Uterus (tissue), 4 donors: ENCODE results near the gene HOOK2. TPM values are rescaled to one million over a fixed set of nuclear protein-coding genes. Genes with fewer than 3 reads are reported as not detected.
A peak's percentile ranks its signal among the peaks of the same experiment; 100 is the strongest.

Experiments
- DNase-seq, 2 donors: peaks; one replicate each; pipeline ENCODE4 v3.0.0-alpha.2; 2019 to 2020
- H3K27ac ChIP-seq, 2 donors: fragments of 200-600 bp; sonication (generic); 1 replicate in 1 of 2; 2 replicates in 1 of 2; pipeline ENCODE4 v1.5.1; 2016 to 2018
- H3K27me3 ChIP-seq, 2 donors: fragments of 200-600 bp; sonication (generic); one replicate each; pipeline ENCODE4 v1.5.1; 2018 to 2019; ENCODE audit warnings: control low read depth in 1 of 2
- H3K36me3 ChIP-seq, 2 donors: fragments of 200-600 bp; sonication (generic); one replicate each; pipeline ENCODE4 v1.5.1; 2019; ENCODE audit warnings: control low read depth in 1 of 2
- H3K4me1 ChIP-seq, 2 donors: fragments of 200-600 bp; sonication (generic); one replicate each; pipeline ENCODE4 v1.5.1; 2018 to 2019; ENCODE audit warnings: control low read depth in 1 of 2
- H3K4me3 ChIP-seq, 2 donors: fragments of 200-600 bp; sonication (generic); 1 replicate in 1 of 2; 2 replicates in 1 of 2; pipeline ENCODE4 v1.5.1; 2018 to 2019; ENCODE audit warnings: mild to moderate bottlenecking in 1 of 2
- H3K9me3 ChIP-seq, 2 donors: fragments of 200-600 bp; sonication (generic); one replicate each; pipeline ENCODE4 v1.5.1; 2019; ENCODE audit warnings: control low read depth in 1 of 2
- POLR2A ChIP-seq, 2 donors: fragments of 450-650 bp; IDR thresholded peaks; one replicate each; pipeline ENCODE4 v1.6.1; 2016; ENCODE audit warnings: antibody characterized with exemption in 2 of 2, mild to moderate bottlenecking in 1 of 2, moderate library complexity in 1 of 2
- intact Hi-C: fragments of 100-400 bp; cut with DNase I; formaldehyde crosslinking; loops from one replicate; pipeline ENCODE4 v1.15.1; 2023; ENCODE audit warnings: low total_unique reads
- total RNA-seq, 4 donors: library from RNA; depleted of rRNA in 3 of 4; stranded (reverse); fragments of >200 nt in 3 of 4; gene quantifications; one replicate each; pipeline versions ENCODE4 v1.1.0 to v1.2.4, GENCODE V29; 2014 to 2023
- TF ChIP-seq, protein P1 (sequence below), 4 experiments: fragments of 200-600 bp in 2 of 4; fragments of 450-650 bp in 2 of 4; sonication (generic) in 2 of 4; IDR thresholded peaks; one replicate each; pipeline ENCODE4 v1.5.1; 2016 to 2019; ENCODE audit warnings: antibody characterized with exemption in 4 of 4, mild to moderate bottlenecking in 2 of 4, moderate library complexity in 1 of 4
- donor health status: DM: yes; HTN: yes; CAD: no.

Gene HOOK2
- total RNA-seq, 4 donors from 2014 or later, result 0.59 to 37.5 (median 14.0) TPM

GRCh38 chr19:12784394-12784870 is 9.1 kb upstream of the HOOK2 start:
- no peak for DNase-seq
- H3K27ac ChIP-seq, result peak overlapping the region; percentile 98 to 100
- intact Hi-C loops, result no loop called here
- peaks cover 0 to 18% of the 10 kb centered on the region in 2 donors for H3K4me1 ChIP-seq
- H3K4me3 ChIP-seq, result no peak overlapping the region
- TF ChIP-seq POLR2A (IDR thresholded peaks at IDR 0.05), result no peak
- TF ChIP-seq, protein P1, sequence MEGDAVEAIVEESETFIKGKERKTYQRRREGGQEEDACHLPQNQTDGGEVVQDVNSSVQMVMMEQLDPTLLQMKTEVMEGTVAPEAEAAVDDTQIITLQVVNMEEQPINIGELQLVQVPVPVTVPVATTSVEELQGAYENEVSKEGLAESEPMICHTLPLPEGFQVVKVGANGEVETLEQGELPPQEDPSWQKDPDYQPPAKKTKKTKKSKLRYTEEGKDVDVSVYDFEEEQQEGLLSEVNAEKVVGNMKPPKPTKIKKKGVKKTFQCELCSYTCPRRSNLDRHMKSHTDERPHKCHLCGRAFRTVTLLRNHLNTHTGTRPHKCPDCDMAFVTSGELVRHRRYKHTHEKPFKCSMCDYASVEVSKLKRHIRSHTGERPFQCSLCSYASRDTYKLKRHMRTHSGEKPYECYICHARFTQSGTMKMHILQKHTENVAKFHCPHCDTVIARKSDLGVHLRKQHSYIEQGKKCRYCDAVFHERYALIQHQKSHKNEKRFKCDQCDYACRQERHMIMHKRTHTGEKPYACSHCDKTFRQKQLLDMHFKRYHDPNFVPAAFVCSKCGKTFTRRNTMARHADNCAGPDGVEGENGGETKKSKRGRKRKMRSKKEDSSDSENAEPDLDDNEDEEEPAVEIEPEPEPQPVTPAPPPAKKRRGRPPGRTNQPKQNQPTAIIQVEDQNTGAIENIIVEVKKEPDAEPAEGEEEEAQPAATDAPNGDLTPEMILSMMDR (IDR thresholded peaks at IDR 0.05), result no peak
- H3K9me3 ChIP-seq, result no peaks in the 10 kb centered on the region
- no peaks in the 10 kb centered on the region for H3K36me3 ChIP-seq
- no peaks in the 10 kb centered on the region for H3K27me3 ChIP-seq

GRCh38 chr19:12783849-12784393 is 8.6 kb upstream of the HOOK2 start:
- H3K36me3 ChIP-seq, result no peaks in the 10 kb centered on the region
- H3K4me1 ChIP-seq, result peaks cover 0 to 23% of the 10 kb centered on the region in 2 donors
- no peaks in the 10 kb centered on the region for H3K9me3 ChIP-seq
- H3K27me3 ChIP-seq, result no peaks in the 10 kb centered on the region
- H3K4me3 ChIP-seq, result no peak overlapping the region
- H3K27ac ChIP-seq, result peak overlapping the region; percentile 98 to 100
- DNase-seq, result peak in 1 of 2 donors; percentile 50
- intact Hi-C loops, result no loop called here
- TF ChIP-seq, protein P1 (IDR thresholded peaks at IDR 0.05), result no peak
- TF ChIP-seq POLR2A (IDR thresholded peaks at IDR 0.05), result no peak

DNA sequence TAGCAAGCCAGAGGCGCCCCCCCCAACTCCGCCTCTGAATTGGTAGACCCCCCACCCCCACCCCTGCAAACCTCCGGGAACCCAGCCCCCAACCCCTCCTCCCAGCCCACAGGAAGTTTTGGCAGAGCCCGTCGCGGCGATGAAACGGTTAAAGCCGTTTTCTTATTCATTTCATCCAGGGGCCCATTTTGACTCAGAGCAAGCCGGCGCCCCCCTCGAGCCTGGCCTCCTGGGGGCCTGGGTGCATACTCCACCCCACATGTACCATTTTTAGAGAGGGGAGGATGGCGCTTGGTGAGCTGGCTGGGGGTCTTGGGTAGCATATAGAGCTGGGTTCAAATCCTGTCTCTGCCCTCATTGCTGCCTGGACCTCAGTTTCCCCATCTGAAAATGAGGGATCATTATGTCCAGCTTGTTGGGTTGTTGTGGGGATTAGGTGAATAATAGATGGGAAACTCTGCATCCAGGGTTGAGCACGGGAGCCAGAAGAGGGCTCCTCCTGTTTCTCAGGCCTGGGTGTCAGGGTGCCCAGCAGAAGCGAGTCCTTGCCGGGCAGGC is 8.0 kb upstream of the HOOK2 start:
- Histone ChIP-seq H3K4me3 (peak overlapping the region; percentile 48 to 49), H3K9me3 (no peaks in the 10 kb centered on the region), H3K4me1 (peaks cover 0 to 25% of the 10 kb centered on the region in 2 donors), H3K27ac (peak overlapping the region; percentile 98 to 100), H3K27me3 (no peaks in the 10 kb centered on the region), H3K36me3 (no peaks in the 10 kb centered on the region)
- peak in 1 of 2 donors; percentile 28 for DNase-seq
- intact Hi-C loops, result no loop called here
- TF ChIP-seq, protein P1 (IDR thresholded peaks at IDR 0.05), result no peak
- no peak for TF ChIP-seq POLR2A (IDR thresholded peaks at IDR 0.05)

DNA sequence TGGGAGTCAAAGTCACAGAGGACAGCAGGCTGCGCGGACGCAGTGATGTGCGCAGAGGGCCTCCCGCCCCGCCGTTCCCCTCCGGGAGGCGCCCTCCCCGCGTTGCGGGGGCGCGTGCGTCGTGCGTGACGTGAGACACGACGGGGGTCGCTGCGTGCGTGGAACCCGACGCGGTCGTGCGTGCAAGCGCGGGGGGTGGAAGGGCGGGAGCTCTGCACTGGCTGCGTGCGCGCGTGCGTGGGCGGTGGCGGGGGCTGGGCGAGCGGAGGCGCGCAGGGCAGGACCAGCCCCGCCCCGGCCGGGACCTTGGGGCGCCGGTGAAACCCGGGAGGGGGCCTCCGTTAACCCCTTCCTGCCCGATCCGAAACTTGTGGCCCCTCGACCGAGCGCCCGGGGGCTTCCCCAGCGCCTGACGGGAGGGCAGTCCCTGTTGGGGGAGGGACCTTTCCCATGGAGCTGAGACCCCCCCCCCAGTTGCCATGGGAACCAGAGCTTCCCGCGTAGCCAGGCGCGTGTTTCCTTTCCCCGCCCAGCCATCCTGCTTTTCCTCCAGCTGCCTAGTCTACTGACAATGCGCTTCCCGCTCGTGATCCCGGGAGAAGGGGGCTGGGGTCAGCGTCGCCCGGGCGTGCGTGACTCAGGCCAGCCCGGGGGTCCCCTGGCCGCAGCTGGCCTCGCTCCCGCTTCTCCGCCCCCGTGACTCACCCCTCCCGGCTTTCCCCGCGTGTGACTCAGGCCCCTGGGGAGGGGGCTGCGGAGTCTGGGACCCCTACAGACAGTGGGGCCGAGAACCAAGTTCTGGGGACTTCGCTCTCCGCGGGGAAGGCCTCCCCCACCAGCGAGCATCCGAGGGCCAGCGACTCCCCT is 7.3 kb upstream of the HOOK2 start:
- TF ChIP-seq, protein P1 (IDR thresholded peaks at IDR 0.05), result peak in 1 of 4 experiments; percentile 11
- TF ChIP-seq POLR2A (IDR thresholded peaks at IDR 0.05), result peak; percentile 18 to 73
- intact Hi-C loops, result no loop called here
- peaks cover 0 to 19% of the 10 kb centered on the region in 2 donors for H3K4me1 ChIP-seq
- peak overlapping the region; percentile 48 to 49 for H3K4me3 ChIP-seq
- H3K27ac ChIP-seq, result peak overlapping the region; percentile 98 to 100
- no peaks in the 10 kb centered on the region for H3K9me3 ChIP-seq
- no peaks in the 10 kb centered on the region for H3K36me3 ChIP-seq
- DNase-seq, result peak; percentile 90 to 93
- no peaks in the 10 kb centered on the region for H3K27me3 ChIP-seq

DNA sequence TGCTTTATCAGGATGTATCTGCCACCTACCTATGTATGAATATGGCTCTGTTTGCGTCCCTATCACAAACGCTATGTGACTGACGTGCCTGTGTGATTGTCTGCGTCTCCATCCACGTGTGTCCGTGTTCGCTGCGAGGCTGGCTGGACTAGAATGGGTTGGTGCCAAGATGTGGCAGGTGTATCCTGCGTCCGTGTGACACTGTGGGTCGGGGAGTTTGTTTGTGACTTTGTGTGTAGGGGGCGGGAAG is 6.7 kb upstream of the HOOK2 start:
- DNase-seq, result no peak
- intact Hi-C loops, result no loop called here
- Histone ChIP-seq H3K27ac (peak overlapping the region; percentile 98 to 100), H3K27me3 (no peaks in the 10 kb centered on the region), H3K4me3 (peak overlapping the region; percentile 48 to 49), H3K36me3 (no peaks in the 10 kb centered on the region), H3K4me1 (peaks cover 0 to 19% of the 10 kb centered on the region in 2 donors), H3K9me3 (no peaks in the 10 kb centered on the region)
- TF ChIP-seq, protein P1 (IDR thresholded peaks at IDR 0.05), result no peak
- TF ChIP-seq POLR2A (IDR thresholded peaks at IDR 0.05), result no peak
